GM23338 (cell line): ENCODE measurements around the gene SCP2. TPM values are rescaled to one million over a fixed set of nuclear protein-coding genes. Genes with fewer than 3 reads are reported as not detected.
A peak's percentile ranks its signal among the peaks of the same experiment; 100 is the strongest.

Experiments
- ATAC-seq: fragments of 200-7000 bp; cut with Tn5 transposase; 3 replicates; pipeline ENCODE4 v1.9.1; 2020
- DNase-seq: peaks from one replicate; pipeline ENCODE4 v3.0.0-alpha.2; 2015; ENCODE audit warnings: low spot score
- H2AFZ ChIP-seq: fragments of 200-600 bp; sonication (generic); 2 replicates; pipeline ENCODE4 v1.8.0; 2016; ENCODE audit warnings: antibody characterized with exemption, mild to moderate bottlenecking, moderate library complexity
- H3F3A ChIP-seq: fragments of 200-600 bp; sonication (generic); replicated peaks from 2 replicates; pipeline ENCODE4 v1.8.0; 2017; ENCODE audit warnings: antibody characterized with exemption, mixed run types, low read depth
- H3K27ac ChIP-seq: fragments of 200-600 bp; sonication (generic); 2 replicates; pipeline ENCODE4 v1.6.1; 2016; ENCODE audit warnings: low read depth
- H3K27me3 ChIP-seq: fragments of 200-600 bp; sonication (generic); 2 replicates; pipeline ENCODE4 v1.8.0; 2016; ENCODE audit warnings: mild to moderate bottlenecking, mixed run types, moderate library complexity; ENCODE audit not compliant: insufficient read depth
- H3K36me3 ChIP-seq: fragments of 200-600 bp; sonication (generic); 2 replicates; pipeline ENCODE4 v1.8.0; 2016; ENCODE audit warnings: mild to moderate bottlenecking; ENCODE audit not compliant: insufficient read depth
- H3K4me1 ChIP-seq: fragments of 200-600 bp; sonication (generic); 2 replicates; pipeline ENCODE4 v1.8.0; 2016; ENCODE audit warnings: mild to moderate bottlenecking, moderate library complexity; ENCODE audit not compliant: insufficient read depth
- H3K4me2 ChIP-seq: fragments of 200-600 bp; sonication (generic); 2 replicates; pipeline ENCODE4 v1.7.1; 2017; ENCODE audit warnings: mixed run types
- H3K4me3 ChIP-seq: fragments of 200-600 bp; sonication (generic); 2 replicates; pipeline ENCODE4 v1.6.1; 2016; ENCODE audit warnings: mixed run types
- H3K79me2 ChIP-seq: fragments of 200-600 bp; sonication (generic); replicated peaks from 2 replicates; pipeline ENCODE4 v1.8.0; 2017; ENCODE audit warnings: mild to moderate bottlenecking; ENCODE audit not compliant: insufficient read depth
- H3K9me2 ChIP-seq: fragments of 200-600 bp; sonication (generic); 2 replicates; pipeline ENCODE4 v1.8.0; 2017; ENCODE audit not compliant: insufficient read depth
- H4K20me1 ChIP-seq: fragments of 200-600 bp; sonication (generic); replicated peaks from 2 replicates; pipeline ENCODE4 v1.8.0; 2017; ENCODE audit warnings: mild to moderate bottlenecking; ENCODE audit not compliant: insufficient read depth
- H3K27ac Mint-ChIP-seq: 2 replicates; pipeline ENCODE4 v1.8.0; 2020; ENCODE audit warnings: inconsistent platforms, mild to moderate bottlenecking, moderate library complexity, mixed read lengths
- H3K27me3 Mint-ChIP-seq: 3 replicates; pipeline ENCODE4 v1.8.0; 2022; ENCODE audit warnings: low read depth, mild to moderate bottlenecking, moderate library complexity, mixed read lengths, inconsistent platforms; ENCODE audit not compliant: insufficient read depth, poor library complexity
- H3K36me3 Mint-ChIP-seq: 3 replicates; pipeline ENCODE4 v1.8.0; 2021; ENCODE audit warnings: low read depth, mild to moderate bottlenecking, inconsistent platforms, moderate library complexity, mixed read lengths
- H3K4me1 Mint-ChIP-seq: 3 replicates; pipeline ENCODE4 v1.8.0; 2020; ENCODE audit warnings: mild to moderate bottlenecking, inconsistent platforms, mixed read lengths
- H3K4me3 Mint-ChIP-seq: 3 replicates; pipeline ENCODE4 v1.8.0; 2021; ENCODE audit warnings: moderate library complexity, mild to moderate bottlenecking, inconsistent platforms, mixed read lengths
- H3K9me3 Mint-ChIP-seq: 3 replicates; pipeline ENCODE4 v1.8.0; 2020; ENCODE audit warnings: moderate library complexity, mild to moderate bottlenecking, inconsistent platforms, mixed read lengths
- CREB1 ChIP-seq: fragments of 250-450 bp; sonication (Bioruptor Pico); IDR thresholded peaks from 2 replicates; pipeline ENCODE4 v1.5.0; 2020; ENCODE audit warnings: low read depth, mild to moderate bottlenecking, moderate library complexity
- ETS1 ChIP-seq: IDR thresholded peaks from 2 replicates; pipeline ENCODE4 v1.6.1; 2016; ENCODE audit warnings: antibody characterized with exemption
- EZH2 ChIP-seq: fragments of 200-600 bp; sonication (generic); IDR thresholded peaks from one replicate; pipeline ENCODE4 v1.8.0; 2017; ENCODE audit warnings: antibody characterized with exemption, mild to moderate bottlenecking, low read depth; ENCODE audit not compliant: unreplicated experiment
- EZH2phosphoT487 ChIP-seq: fragments of 200-600 bp; sonication (generic); IDR thresholded peaks from one replicate; pipeline ENCODE4 v1.8.1; 2018; ENCODE audit warnings: antibody characterized with exemption; ENCODE audit not compliant: unreplicated experiment
- JUNB ChIP-seq: IDR thresholded peaks from one replicate; pipeline ENCODE4 v1.6.1; 2016; ENCODE audit warnings: antibody characterized with exemption; ENCODE audit not compliant: unreplicated experiment
- NANOG ChIP-seq: IDR thresholded peaks from 2 replicates; pipeline ENCODE4 v1.6.1; 2016; ENCODE audit warnings: antibody characterized with exemption, borderline replicate concordance
- POLR2AphosphoS5 ChIP-seq: IDR thresholded peaks from 2 replicates; pipeline ENCODE4 v1.6.1; 2016; ENCODE audit warnings: antibody characterized with exemption, low read depth
- REST ChIP-seq: IDR thresholded peaks from one replicate; pipeline ENCODE4 v1.6.1; 2018; ENCODE audit warnings: antibody characterized with exemption; ENCODE audit not compliant: unreplicated experiment
- ZNF114 ChIP-seq: fragments of 250-450 bp; sonication (Bioruptor Pico); IDR thresholded peaks from 2 replicates; pipeline ENCODE4 v1.5.0; 2020; ENCODE audit warnings: mild to moderate bottlenecking, moderate library complexity
- ZNF331 ChIP-seq: fragments of 250-450 bp; sonication (Bioruptor Pico); IDR thresholded peaks from 2 replicates; pipeline ENCODE4 v1.5.0; 2020; ENCODE audit warnings: low read depth, mild to moderate bottlenecking, moderate library complexity
- ZNF462 ChIP-seq: fragments of 250-450 bp; sonication (Bioruptor Pico); IDR thresholded peaks from 2 replicates; pipeline ENCODE4 v1.5.0; 2020; ENCODE audit warnings: mild to moderate bottlenecking, moderate library complexity
- polyA plus RNA-seq: library from polyadenylated mRNA; unstranded; fragments of >200 nt; fragmentation: Nextera tagmentation; extraction: Ambion mirVana; gene quantifications from 2 replicates; pipeline ENCODE4 v1.2.1, GENCODE V29; 2016
- total RNA-seq: library from RNA; depleted of rRNA; stranded (reverse); fragments of >200 nt; shearing (Covaris generic); gene quantifications from 2 replicates; pipeline ENCODE4 v1.2.3, GENCODE V29; 2014

SCP2 gene
- total and polyA plus RNA-seq, 2 experiments from 2014 or later = 66.3 to 116 TPM

- DNase-seq (no peak), ATAC-seq (no peak)
- Mint-ChIP-seq H3K4me1 (no peaks in the 10 kb centered on the region), H3K27me3 (peaks cover 2% of the 10 kb centered on the region), H3K27ac (no peak overlapping the region), H3K36me3 (peaks cover 4% of the 10 kb centered on the region), H3K4me3 (no peak overlapping the region), H3K9me3 (no peaks in the 10 kb centered on the region)
- no peak for TF ChIP-seq EZH2
- TF ChIP-seq JUNB = no peak
- no peak for TF ChIP-seq ZNF331
- TF ChIP-seq ETS1 = no peak
- TF ChIP-seq POLR2AphosphoS5 = no peak
- no peak for TF ChIP-seq CREB1 (CRISPR knock-in tag)
- no peak for TF ChIP-seq ZNF114 (CRISPR knock-in tag)
- TF ChIP-seq REST = no peak
- no peak for TF ChIP-seq NANOG
- Histone ChIP-seq H3K27me3 (no peaks in the 10 kb centered on the region), H3K9me2 (no peaks in the 10 kb centered on the region), H3F3A (no peaks in the 10 kb centered on the region), H3K79me2 (no peaks in the 10 kb centered on the region), H3K36me3 (no peaks in the 10 kb centered on the region), H3K4me2 (no peak overlapping the region), H2AFZ (no peak overlapping the region), H3K4me3 (no peak overlapping the region), H3K27ac (no peak overlapping the region), H4K20me1 (peaks cover 2% of the 10 kb centered on the region; the same call in 1 of the 2 replicates), H3K4me1 (no peaks in the 10 kb centered on the region)
These were observed 104.7 kb downstream of the SCP2 start for GRCh38 chr1:53031732-53032131.

- Mint-ChIP-seq H3K9me3 (no peaks in the 10 kb centered on the region), H3K4me1 (peaks cover 3% of the 10 kb centered on the region; the same call in 2 of the 3 replicates), H3K27me3 (peaks cover 5% of the 10 kb centered on the region), H3K4me3 (no peak overlapping the region), H3K27ac (no peak overlapping the region), H3K36me3 (peaks cover 4% of the 10 kb centered on the region)
- Histone ChIP-seq H3K4me3 (no peak overlapping the region), H3K27me3 (no peaks in the 10 kb centered on the region), H3K4me2 (no peak overlapping the region), H4K20me1 (0 out of 2 replicates have a peak, but pooled peaks cover 2% of the 10 kb centered on the region), H3K27ac (no peak overlapping the region), H3K36me3 (0 out of 2 replicates have a peak, but pooled peaks cover 4% of the 10 kb centered on the region), H3F3A (no peaks in the 10 kb centered on the region), H3K79me2 (no peaks in the 10 kb centered on the region), H2AFZ (no peak overlapping the region), H3K4me1 (0 out of 2 replicates have a peak, but pooled peaks cover 2% of the 10 kb centered on the region), H3K9me2 (no peaks in the 10 kb centered on the region)
- peak; percentile 51 for DNase-seq
- peak; percentile 84 for ATAC-seq
- TF ChIP-seq ZNF462 (CRISPR knock-in tag) = no peak
- TF ChIP-seq POLR2AphosphoS5 = no peak
- no peak for TF ChIP-seq ZNF114 (CRISPR knock-in tag)
- no peak for TF ChIP-seq EZH2phosphoT487
- no peak for TF ChIP-seq CREB1 (CRISPR knock-in tag)
These were observed 110.1 kb downstream of the SCP2 start for GRCh38 chr1:53037159-53037558.
